Measurements from ENCODE around the gene FYB1.

Gene FYB1

GRCh38 chr5:39173069-39173468, 46.3 kb downstream of the FYB1 start:
- no peak for TF ChIP-seq CTCF (IDR thresholded peaks at IDR 0.05; ENCODE audit: low read depth, low read length)
- no peak overlapping the region for H3K4me3 ChIP-seq (ENCODE audit: low read depth, low read length)

DNA sequence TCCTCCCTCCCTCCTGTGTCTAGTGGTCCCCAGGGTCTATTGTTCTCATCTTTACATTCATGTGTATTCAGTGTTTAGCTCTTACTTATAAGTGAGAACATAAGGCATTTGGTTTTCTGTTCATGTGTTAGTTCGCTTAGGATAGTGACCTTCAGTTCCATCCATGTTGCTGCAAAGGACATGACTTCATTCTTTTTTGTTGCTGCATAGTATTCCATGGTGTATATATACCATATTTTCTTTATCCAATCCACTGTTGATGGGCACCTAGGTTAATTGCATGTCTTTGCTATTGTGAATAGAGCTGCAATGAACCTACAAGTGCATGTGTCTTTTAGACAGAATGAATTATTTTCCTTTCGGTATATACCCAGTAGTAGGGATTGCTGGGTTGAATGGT, 46.8 kb downstream of the FYB1 start:
- no peak for TF ChIP-seq CTCF (IDR thresholded peaks at IDR 0.05; ENCODE audit: low read depth, low read length)
- H3K4me3 ChIP-seq (ENCODE audit: low read depth, low read length) = no peak overlapping the region

DNA sequence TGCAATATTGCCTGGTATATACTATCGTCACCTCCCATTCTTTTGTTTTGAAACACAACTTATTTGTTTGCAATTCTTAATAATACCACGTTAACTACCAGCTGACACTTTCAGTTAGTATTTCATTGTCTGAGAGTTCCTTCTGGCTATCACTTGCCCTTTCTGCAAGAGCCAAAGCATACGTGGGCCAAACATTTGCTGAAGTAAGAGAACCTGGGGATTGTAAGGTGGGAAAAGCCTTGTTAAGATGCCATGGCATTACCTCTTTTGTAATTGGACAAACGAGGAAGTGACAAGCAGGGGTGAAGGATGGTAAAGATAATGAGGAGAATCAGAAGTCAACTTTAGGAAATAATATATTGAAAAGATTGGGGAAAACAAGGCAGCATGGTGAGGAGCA, 47.7 kb downstream of the FYB1 start:
- TF ChIP-seq CTCF (IDR thresholded peaks at IDR 0.05; ENCODE audit: low read depth, low read length) = no peak
- no peak overlapping the region for H3K4me3 ChIP-seq (ENCODE audit: low read depth, low read length)

DNA sequence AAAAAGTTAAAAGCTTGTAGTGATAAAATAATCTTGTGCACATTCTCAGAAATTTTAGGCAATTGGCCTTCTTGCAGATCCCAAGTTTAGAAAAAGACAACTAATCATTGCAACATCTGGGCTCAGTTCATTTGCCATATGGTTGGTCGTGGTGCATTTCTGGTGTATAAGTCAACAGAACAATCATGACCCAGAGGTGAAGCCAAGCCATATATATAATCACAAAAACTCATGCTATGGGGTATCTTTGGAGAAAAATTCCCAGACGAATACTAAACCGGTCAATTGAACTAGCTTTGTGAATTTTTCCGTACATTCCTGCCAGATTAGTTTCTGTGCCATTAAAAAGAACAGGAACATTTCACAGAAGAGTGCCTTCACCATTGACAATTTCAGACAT, 50.3 kb downstream of the FYB1 start:
- H3K4me3 ChIP-seq (ENCODE audit: low read depth, low read length) = no peak overlapping the region
- TF ChIP-seq CTCF (IDR thresholded peaks at IDR 0.05; ENCODE audit: low read depth, low read length) = no peak

DNA sequence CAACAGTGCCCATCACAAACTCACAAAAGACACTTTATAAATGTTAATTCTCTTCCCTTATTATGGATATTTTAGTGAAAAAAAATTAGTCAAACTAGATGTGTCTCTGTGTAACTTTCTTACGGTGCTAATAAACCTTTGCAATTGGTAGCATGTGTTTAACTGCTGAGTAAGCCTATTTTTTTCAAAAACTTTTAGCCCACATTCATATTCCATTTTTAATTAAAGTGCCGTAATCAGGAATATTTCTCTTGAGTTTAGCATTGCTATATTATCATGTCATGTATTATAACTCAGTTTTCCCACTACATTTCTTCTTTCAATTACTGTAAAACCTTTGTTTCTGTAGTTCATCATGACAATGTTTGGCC, 51.4 kb downstream of the FYB1 start:
- no peak overlapping the region for H3K4me3 ChIP-seq (ENCODE audit: low read depth, low read length)
- TF ChIP-seq CTCF (IDR thresholded peaks at IDR 0.05; ENCODE audit: low read depth, low read length) = no peak

GRCh38 chr5:39167141-39167971, 52.0 kb downstream of the FYB1 start:
- H3K4me3 ChIP-seq (ENCODE audit: low read depth, low read length) = no peak overlapping the region
- no peak for TF ChIP-seq CTCF (IDR thresholded peaks at IDR 0.05; ENCODE audit: low read depth, low read length)

DNA sequence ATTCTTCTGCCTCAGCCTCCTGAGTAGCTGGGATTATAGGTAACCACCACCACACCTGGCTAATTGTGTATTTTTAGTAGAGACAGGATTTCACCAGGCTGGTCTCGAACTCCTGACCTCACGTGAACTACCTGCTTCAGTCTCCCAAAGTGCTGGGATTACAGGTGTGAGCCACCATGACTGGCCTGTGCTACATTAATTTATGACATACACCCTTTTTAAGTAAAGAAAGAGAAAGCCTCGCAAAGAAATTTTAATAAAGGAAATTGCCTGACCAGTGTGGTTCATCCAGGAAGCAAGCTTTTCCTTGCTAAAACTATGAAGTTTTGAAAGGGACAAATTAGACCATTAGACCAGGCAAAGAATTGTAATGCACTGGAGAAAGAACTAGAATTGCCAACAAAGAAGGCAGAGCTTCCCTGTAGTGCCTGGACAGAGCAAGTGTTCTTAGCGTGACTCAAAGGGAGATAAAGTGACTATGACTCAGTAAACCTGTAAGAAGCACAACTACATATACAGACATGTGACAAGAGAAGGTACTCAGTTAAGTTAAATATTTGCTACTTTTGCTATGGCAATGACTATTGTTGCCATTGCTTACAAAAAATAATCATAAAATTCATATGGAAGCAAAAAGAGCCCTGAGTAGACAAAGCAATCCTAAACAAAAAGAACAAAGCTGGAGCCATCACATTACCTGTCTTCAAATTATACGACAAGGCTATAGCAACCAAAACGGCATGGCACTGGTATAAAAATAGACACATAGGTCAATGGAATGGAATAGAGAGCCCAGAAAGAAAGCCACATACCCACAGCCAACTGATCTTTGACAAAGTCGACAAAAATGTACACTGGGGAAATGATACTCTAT, 54.6 kb downstream of the FYB1 start:
- no peak overlapping the region for H3K4me3 ChIP-seq (ENCODE audit: low read depth, low read length)
- TF ChIP-seq CTCF (IDR thresholded peaks at IDR 0.05; ENCODE audit: low read depth, low read length) = no peak

Data from WI38 (cell line).